Measurements from ENCODE around the gene REEP3. TPM values are rescaled to one million over a fixed set of nuclear protein-coding genes. Genes with fewer than 3 reads are reported as not detected.

REEP3 gene
- total RNA-seq, 1 donor from 2014 or later: 9.7 TPM

DNA sequence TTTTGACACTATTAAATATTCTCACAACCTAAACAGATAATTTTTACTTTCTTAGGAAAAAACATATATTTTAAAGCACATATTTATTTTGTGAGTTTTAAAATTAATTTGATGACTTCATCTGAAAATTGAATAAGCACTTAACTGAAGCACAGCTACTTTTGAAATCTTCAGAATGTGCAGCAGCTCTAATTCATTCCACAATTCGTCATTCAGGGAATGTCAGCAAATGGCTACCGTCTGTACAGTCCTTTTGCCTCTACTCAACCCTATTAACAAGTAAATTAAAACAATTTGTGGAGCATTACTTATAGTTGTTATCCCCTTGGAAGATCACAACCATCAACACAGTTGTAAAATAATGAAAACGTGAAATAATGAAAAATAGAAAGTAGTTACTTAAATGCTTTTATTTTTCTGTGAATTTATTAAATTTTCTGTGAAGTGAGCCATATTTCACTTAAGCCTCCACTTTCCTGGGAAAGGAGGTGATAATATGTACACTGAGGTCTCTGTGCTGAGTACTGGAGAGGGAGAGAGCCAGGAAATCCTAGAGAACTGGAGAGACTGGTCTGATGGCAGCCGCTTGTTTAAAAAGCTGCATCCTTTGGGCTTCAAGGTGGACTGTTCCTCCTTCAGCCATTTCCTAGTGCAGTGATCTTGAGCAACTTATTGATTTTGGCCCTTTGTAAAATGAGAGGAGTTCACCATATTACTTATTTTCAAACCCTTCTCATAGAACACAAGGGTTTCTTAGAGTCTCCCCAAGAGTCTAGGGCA, 70.6 kb downstream of the REEP3 start:
- Mint-ChIP-seq H3K9me3 (no peaks in the 10 kb centered on the region), H3K27me3 (no peaks in the 10 kb centered on the region), H3K4me1 (no peaks in the 10 kb centered on the region), H3K36me3 (ENCODE audit: low read depth) (peaks cover 16% of the 10 kb centered on the region), H3K27ac (no peak overlapping the region), H3K4me3 (no peak overlapping the region)
- ATAC-seq (ENCODE audit: low read depth): no peak
- DNase-seq: no peak
- intact Hi-C loops (cut with micrococcal nuclease): no loop called here
- ChIA-PET CTCF (no interaction called here), POLR2A (no interaction called here)
- TF ChIP-seq, protein P1, sequence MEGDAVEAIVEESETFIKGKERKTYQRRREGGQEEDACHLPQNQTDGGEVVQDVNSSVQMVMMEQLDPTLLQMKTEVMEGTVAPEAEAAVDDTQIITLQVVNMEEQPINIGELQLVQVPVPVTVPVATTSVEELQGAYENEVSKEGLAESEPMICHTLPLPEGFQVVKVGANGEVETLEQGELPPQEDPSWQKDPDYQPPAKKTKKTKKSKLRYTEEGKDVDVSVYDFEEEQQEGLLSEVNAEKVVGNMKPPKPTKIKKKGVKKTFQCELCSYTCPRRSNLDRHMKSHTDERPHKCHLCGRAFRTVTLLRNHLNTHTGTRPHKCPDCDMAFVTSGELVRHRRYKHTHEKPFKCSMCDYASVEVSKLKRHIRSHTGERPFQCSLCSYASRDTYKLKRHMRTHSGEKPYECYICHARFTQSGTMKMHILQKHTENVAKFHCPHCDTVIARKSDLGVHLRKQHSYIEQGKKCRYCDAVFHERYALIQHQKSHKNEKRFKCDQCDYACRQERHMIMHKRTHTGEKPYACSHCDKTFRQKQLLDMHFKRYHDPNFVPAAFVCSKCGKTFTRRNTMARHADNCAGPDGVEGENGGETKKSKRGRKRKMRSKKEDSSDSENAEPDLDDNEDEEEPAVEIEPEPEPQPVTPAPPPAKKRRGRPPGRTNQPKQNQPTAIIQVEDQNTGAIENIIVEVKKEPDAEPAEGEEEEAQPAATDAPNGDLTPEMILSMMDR (IDR thresholded peaks at IDR 0.05): no peak

DNA sequence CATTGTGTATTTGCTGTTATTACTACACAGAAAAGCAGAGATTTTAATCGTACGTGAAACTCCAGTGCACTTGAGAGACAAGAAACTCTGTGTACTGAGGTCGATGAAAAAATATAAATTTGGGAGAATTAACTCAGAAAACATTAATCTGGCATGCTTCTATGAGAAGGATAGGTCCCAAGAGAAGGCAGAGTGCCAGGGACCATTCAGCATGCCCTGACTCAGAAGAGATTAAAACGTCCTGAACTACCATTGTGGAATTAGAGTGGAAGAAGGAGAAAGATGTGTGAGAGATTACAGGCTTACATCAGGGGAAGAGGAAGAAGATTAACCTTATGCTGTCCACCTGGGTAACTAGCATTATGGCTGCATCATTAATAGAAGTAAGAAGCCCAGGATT, 72.4 kb downstream of the REEP3 start:
- ChIA-PET POLR2A (interaction anchor here (0.5 kb wide), 1 partner anchor 9 kb away, joined by 8 read pairs; no protein-coding TSS in a partner anchor), CTCF (no interaction called here)
- TF ChIP-seq, protein P1 (IDR thresholded peaks at IDR 0.05): no peak
- H3K27me3 Mint-ChIP-seq: no peaks in the 10 kb centered on the region
- no peak for ATAC-seq (ENCODE audit: low read depth)
- H3K4me1 Mint-ChIP-seq: no peaks in the 10 kb centered on the region
- DNase-seq: no peak
- H3K4me3 Mint-ChIP-seq: no peak overlapping the region
- H3K27ac Mint-ChIP-seq: no peak overlapping the region
- intact Hi-C loops (cut with micrococcal nuclease): no loop called here
- H3K36me3 Mint-ChIP-seq (ENCODE audit: low read depth): peaks cover 22% of the 10 kb centered on the region
- no peaks in the 10 kb centered on the region for H3K9me3 Mint-ChIP-seq

DNA sequence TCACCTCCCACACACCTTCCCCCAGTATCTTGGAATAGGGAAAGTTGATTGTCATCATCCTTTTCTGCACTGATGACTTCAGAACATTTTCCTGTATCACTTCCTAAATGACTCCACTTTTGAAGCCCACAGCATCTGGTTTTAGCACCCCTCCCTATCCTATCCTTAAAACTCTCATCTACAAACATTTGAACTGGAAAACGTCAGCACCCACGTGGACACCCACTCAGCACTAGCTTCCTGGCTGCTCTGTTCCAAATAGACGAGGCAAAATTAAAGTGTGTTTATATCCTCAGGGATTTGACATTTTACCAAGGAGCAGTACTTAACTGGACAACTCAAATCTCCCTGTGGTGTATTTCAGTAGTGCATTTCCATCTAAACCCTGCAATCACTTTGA, 73.9 kb downstream of the REEP3 start:
- intact Hi-C loops (cut with micrococcal nuclease): no loop called here
- H3K4me1 Mint-ChIP-seq: no peaks in the 10 kb centered on the region
- DNase-seq: no peak
- TF ChIP-seq, protein P1 (IDR thresholded peaks at IDR 0.05): no peak
- no peak overlapping the region for H3K4me3 Mint-ChIP-seq
- H3K9me3 Mint-ChIP-seq: no peaks in the 10 kb centered on the region
- peaks cover 27% of the 10 kb centered on the region for H3K36me3 Mint-ChIP-seq (ENCODE audit: low read depth)
- ChIA-PET CTCF (no interaction called here), POLR2A (no interaction called here)
- no peaks in the 10 kb centered on the region for H3K27me3 Mint-ChIP-seq
- ATAC-seq (ENCODE audit: low read depth): no peak
- H3K27ac Mint-ChIP-seq: no peak overlapping the region

DNA sequence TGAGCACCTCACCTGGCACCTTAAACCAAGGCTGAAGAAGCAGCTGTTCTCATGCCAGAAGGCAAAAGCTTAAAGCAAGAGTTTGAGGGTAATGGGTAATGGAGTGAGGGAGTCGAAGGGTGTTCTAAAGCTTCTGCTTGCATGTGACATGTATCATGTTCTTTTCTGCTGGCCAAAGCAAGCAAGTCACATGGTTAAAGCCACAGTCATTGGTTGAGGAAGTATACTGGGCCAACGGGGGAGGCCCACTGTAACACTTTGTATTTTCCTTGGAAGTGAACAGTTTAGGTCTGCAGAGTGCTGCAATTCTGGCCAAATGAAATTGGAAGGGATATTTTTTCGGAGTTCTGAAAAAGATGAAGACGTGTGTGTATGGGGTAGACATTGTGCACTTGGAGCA, 75.7 kb downstream of the REEP3 start:
- H3K9me3 Mint-ChIP-seq: no peaks in the 10 kb centered on the region
- H3K4me1 Mint-ChIP-seq: no peaks in the 10 kb centered on the region
- ATAC-seq (ENCODE audit: low read depth) (no peak), DNase-seq (no peak)
- TF ChIP-seq, protein P1 (IDR thresholded peaks at IDR 0.05): no peak
- H3K27ac Mint-ChIP-seq: no peak overlapping the region
- intact Hi-C loops (cut with micrococcal nuclease): no loop called here
- ChIA-PET CTCF (no interaction called here), POLR2A (no interaction called here)
- H3K27me3 Mint-ChIP-seq: no peaks in the 10 kb centered on the region
- peaks cover 31% of the 10 kb centered on the region for H3K36me3 Mint-ChIP-seq (ENCODE audit: low read depth)
- H3K4me3 Mint-ChIP-seq: no peak overlapping the region

DNA sequence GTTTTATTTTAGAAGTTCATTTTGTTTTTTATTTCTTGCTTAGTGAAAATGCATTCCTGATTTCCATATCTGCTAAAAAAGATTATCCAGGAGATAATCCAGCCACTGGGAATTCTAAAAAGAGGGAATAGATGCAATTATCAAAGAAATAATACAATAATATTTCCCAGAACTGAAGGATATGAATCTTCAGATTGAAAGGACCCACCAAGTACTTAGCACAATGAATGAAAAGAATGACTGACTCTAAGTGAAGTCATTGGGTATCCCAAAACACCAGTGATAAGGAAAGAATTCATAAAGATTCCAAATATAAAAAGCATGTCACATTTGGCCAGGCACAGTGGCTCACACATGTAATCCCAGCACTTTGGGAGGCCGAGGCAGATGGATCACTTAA, 79.3 kb downstream of the REEP3 start:
- CTCF ChIA-PET: interaction anchor here (0.9 kb wide), 1 partner anchor 54 kb away, joined by 3 read pairs; no protein-coding TSS in a partner anchor
- intact Hi-C loops (cut with micrococcal nuclease): no loop called here

More for the DNA sequence above, 79.3 kb downstream of the REEP3 start:
- TF ChIP-seq, protein P1 (IDR thresholded peaks at IDR 0.05): no peak
- POLR2A ChIA-PET: no interaction called here
- Mint-ChIP-seq H3K4me3 (no peak overlapping the region), H3K27ac (no peak overlapping the region), H3K27me3 (no peaks in the 10 kb centered on the region), H3K9me3 (no peaks in the 10 kb centered on the region), H3K4me1 (peaks cover 17% of the 10 kb centered on the region), H3K36me3 (ENCODE audit: low read depth) (peaks cover 24% of the 10 kb centered on the region)
- ATAC-seq (ENCODE audit: low read depth) (no peak), DNase-seq (no peak)

Measured in activated B cell treated with CpG ODN at 0.5 μM for 24 hours (primary cell).